MM.1S (cell line): Measurements from ENCODE around the gene PHB1.

ENCODE experiments used
- DNase-seq: peaks from one replicate; pipeline ENCODE4 v3.0.0-alpha.2; 2015
- H2AFZ ChIP-seq: fragments of 300-600 bp; sonication (generic); 2 replicates; pipeline ENCODE4 v1.6.0; 2016; ENCODE audit warnings: antibody characterized with exemption, low read length
- H3F3A ChIP-seq: fragments of 300-600 bp; sonication (generic); 2 replicates; pipeline ENCODE4 v1.6.1; 2016; ENCODE audit warnings: mild to moderate bottlenecking, antibody characterized with exemption, low read length, moderate library complexity, mixed read lengths; ENCODE audit not compliant: insufficient read depth
- H3K27ac ChIP-seq: fragments of 300-600 bp; sonication (generic); 2 replicates; pipeline ENCODE4 v1.5.1; 2016; ENCODE audit warnings: mild to moderate bottlenecking, low read length
- H3K27me3 ChIP-seq: fragments of 300-600 bp; sonication (generic); replicated peaks from 2 replicates; pipeline ENCODE4 v1.6.0; 2016; ENCODE audit warnings: low read length; ENCODE audit not compliant: insufficient read depth
- H3K36me3 ChIP-seq: fragments of 300-600 bp; sonication (generic); replicated peaks from 2 replicates; pipeline ENCODE4 v1.6.1; 2016; ENCODE audit warnings: mild to moderate bottlenecking, low read length, mixed read lengths; ENCODE audit not compliant: insufficient read depth
- H3K4me1 ChIP-seq: fragments of 300-600 bp; sonication (generic); 2 replicates; pipeline ENCODE4 v1.6.1; 2016; ENCODE audit warnings: low read length, mixed read lengths
- H3K4me2 ChIP-seq: fragments of 300-600 bp; sonication (generic); 2 replicates; pipeline ENCODE4 v1.6.0; 2016; ENCODE audit warnings: low read depth, low read length
- H3K4me3 ChIP-seq: fragments of 300-600 bp; sonication (generic); 2 replicates; pipeline ENCODE4 v1.5.1; 2016; ENCODE audit warnings: low read length, mixed read lengths
- H3K79me2 ChIP-seq: fragments of 300-600 bp; sonication (generic); 2 replicates; pipeline ENCODE4 v1.6.1; 2016; ENCODE audit warnings: mixed run types, low read length, mixed read lengths
- H3K9ac ChIP-seq: fragments of 300-600 bp; sonication (generic); 2 replicates; pipeline ENCODE4 v1.6.1; 2016; ENCODE audit warnings: low read length, mixed read lengths
- H3K9me2 ChIP-seq: fragments of 300-600 bp; sonication (generic); replicated peaks from 2 replicates; pipeline ENCODE4 v1.6.1; 2016; ENCODE audit warnings: mild to moderate bottlenecking, low read length, mixed read lengths; ENCODE audit not compliant: insufficient read depth
- H3K9me3 ChIP-seq: fragments of 300-600 bp; sonication (generic); replicated peaks from 2 replicates; pipeline ENCODE4 v1.6.1; 2016; ENCODE audit warnings: mild to moderate bottlenecking, low read length, mixed read lengths; ENCODE audit not compliant: insufficient read depth
- H4K20me1 ChIP-seq: fragments of 300-600 bp; sonication (generic); 2 replicates; pipeline ENCODE4 v1.6.1; 2016; ENCODE audit warnings: mild to moderate bottlenecking, low read length, moderate library complexity, mixed read lengths; ENCODE audit not compliant: insufficient read depth
- EZH2 ChIP-seq: fragments of 300-600 bp; sonication (generic); optimal IDR thresholded peaks from 2 replicates; pipeline ENCODE3; 2017; ENCODE audit warnings: low read depth, mild to moderate bottlenecking, antibody characterized with exemption, low read length, mixed read lengths
- EZH2phosphoT487 ChIP-seq: fragments of 300-600 bp; sonication (generic); IDR thresholded peaks from 2 replicates; pipeline ENCODE4 v1.6.1; 2018; ENCODE audit warnings: antibody characterized with exemption, low read length
- TF ChIP-seq, protein P1 (sequence below): fragments of 300-600 bp; sonication (generic); IDR thresholded peaks from 2 replicates; pipeline ENCODE4 v1.5.1; 2016; ENCODE audit warnings: antibody characterized with exemption, low read length, mixed read lengths

The PHB1 gene

DNA sequence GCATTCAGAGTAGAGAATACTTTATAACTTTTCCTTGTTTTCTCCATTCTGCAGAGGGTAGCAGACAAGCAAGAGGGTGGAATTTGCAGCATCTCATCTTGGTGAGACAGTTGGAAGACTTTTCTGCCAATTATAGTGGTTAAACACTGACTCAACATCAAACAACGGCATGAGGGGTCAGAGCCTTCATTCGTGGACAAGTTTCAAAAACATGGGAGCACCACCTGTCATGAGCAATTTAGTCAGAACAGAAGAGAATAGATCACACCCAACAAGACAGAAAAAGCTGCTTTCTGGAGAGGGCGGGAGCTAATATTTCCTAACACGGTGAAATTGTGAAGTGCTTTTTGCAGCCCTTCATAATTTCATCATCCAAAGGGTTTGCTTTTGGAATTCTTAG, 34.8 kb downstream of the PHB1 start:
- no peaks in the 10 kb centered on the region for H3K9me3 ChIP-seq
- H2AFZ ChIP-seq: no peak overlapping the region
- H3F3A ChIP-seq: no peaks in the 10 kb centered on the region
- DNase-seq: no peak
- H4K20me1 ChIP-seq: no peaks in the 10 kb centered on the region
- no peaks in the 10 kb centered on the region for H3K27me3 ChIP-seq
- no peak overlapping the region for H3K4me2 ChIP-seq
- TF ChIP-seq EZH2phosphoT487: no peak
- TF ChIP-seq, protein P1, sequence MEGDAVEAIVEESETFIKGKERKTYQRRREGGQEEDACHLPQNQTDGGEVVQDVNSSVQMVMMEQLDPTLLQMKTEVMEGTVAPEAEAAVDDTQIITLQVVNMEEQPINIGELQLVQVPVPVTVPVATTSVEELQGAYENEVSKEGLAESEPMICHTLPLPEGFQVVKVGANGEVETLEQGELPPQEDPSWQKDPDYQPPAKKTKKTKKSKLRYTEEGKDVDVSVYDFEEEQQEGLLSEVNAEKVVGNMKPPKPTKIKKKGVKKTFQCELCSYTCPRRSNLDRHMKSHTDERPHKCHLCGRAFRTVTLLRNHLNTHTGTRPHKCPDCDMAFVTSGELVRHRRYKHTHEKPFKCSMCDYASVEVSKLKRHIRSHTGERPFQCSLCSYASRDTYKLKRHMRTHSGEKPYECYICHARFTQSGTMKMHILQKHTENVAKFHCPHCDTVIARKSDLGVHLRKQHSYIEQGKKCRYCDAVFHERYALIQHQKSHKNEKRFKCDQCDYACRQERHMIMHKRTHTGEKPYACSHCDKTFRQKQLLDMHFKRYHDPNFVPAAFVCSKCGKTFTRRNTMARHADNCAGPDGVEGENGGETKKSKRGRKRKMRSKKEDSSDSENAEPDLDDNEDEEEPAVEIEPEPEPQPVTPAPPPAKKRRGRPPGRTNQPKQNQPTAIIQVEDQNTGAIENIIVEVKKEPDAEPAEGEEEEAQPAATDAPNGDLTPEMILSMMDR: no peak
- no peak for TF ChIP-seq EZH2
- H3K27ac ChIP-seq: no peak overlapping the region
- no peaks in the 10 kb centered on the region for H3K4me1 ChIP-seq
- H3K79me2 ChIP-seq: no peaks in the 10 kb centered on the region
- H3K4me3 ChIP-seq: no peak overlapping the region
- no peak overlapping the region for H3K9ac ChIP-seq
- no peaks in the 10 kb centered on the region for H3K36me3 ChIP-seq
- no peaks in the 10 kb centered on the region for H3K9me2 ChIP-seq

DNA sequence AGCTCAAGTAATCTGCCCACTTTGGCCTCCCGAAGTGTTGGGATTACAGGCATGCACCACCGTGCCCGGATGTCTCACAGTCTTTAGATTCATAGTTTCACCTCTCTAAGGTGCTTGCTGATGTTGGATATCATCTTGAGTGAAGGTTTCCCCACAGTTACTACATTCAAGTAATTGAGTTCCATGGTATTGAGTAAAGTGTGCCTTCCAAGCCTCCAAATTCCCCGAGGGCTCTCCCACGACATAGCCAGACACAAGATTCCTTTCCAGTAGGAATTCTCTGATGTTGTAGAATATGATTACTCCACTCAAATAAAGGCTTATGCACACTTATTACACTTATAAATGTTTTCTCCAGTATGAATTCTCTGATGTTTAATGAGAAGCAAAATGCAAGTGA, 36.4 kb downstream of the PHB1 start:
- Histone ChIP-seq H3K9me2 (no peaks in the 10 kb centered on the region), H3K27ac (no peak overlapping the region), H3K4me3 (no peak overlapping the region), H3K79me2 (no peaks in the 10 kb centered on the region), H3K9me3 (no peaks in the 10 kb centered on the region), H3K4me1 (no peaks in the 10 kb centered on the region), H3K36me3 (no peaks in the 10 kb centered on the region), H3K9ac (no peak overlapping the region), H2AFZ (no peak overlapping the region), H3K27me3 (no peaks in the 10 kb centered on the region), H3F3A (no peaks in the 10 kb centered on the region), H3K4me2 (no peak overlapping the region), H4K20me1 (no peaks in the 10 kb centered on the region)
- no peak for DNase-seq
- TF ChIP-seq EZH2 (no peak), EZH2phosphoT487 (no peak)
- TF ChIP-seq, protein P1: no peak

DNA sequence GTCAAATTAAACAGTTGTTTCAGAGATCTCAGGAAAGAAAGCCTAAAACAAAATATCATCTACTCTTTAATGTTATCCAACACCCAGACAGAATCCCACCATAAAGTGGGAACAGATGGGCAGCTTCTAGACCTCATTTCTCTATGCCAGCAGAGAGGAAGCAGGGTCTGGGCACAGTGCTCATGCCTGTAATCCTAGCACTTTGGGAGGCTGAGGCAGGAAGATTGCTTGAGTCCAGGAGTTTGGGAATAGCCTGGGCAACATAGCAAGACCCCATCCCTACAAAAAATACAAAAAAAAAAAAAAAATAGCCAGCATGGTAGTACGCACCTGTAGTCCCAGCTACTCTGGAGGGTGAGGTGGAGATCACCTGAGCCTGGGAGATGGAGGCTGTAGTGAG, 39.1 kb downstream of the PHB1 start:
- Histone ChIP-seq H3K79me2 (no peaks in the 10 kb centered on the region), H4K20me1 (no peaks in the 10 kb centered on the region), H3F3A (no peaks in the 10 kb centered on the region), H3K27ac (no peak overlapping the region), H3K36me3 (no peaks in the 10 kb centered on the region), H2AFZ (no peak overlapping the region), H3K9me2 (no peaks in the 10 kb centered on the region), H3K27me3 (no peaks in the 10 kb centered on the region), H3K9me3 (no peaks in the 10 kb centered on the region), H3K4me2 (no peak overlapping the region), H3K4me1 (no peaks in the 10 kb centered on the region), H3K4me3 (no peak overlapping the region), H3K9ac (no peak overlapping the region)
- DNase-seq: no peak
- TF ChIP-seq, protein P1: no peak
- no peak for TF ChIP-seq EZH2phosphoT487
- no peak for TF ChIP-seq EZH2
